GM10248 (cell line): ENCODE measurements around the gene CRKL.

Experiments used
- CTCF ChIA-PET: fragments of 300-600 bp; sonication (Branson Sonifier 250); formaldehyde crosslinking; extraction: SDS; loops from one replicate; lab custom pipeline; 2021; ENCODE audit warnings: antibody characterized with exemption; lab: Yijun Ruan, JAX
- POLR2A ChIA-PET: fragments of 350-650 bp; sonication (Branson Sonifier 250); formaldehyde crosslinking; extraction: SDS; loops from one replicate; lab custom pipeline; 2020; ENCODE audit warnings: antibody characterized with exemption; lab: Yijun Ruan, JAX
- DNase-seq: peaks from one replicate; pipeline ENCODE4 v3.0.0; 2012; ENCODE audit errors: extremely low spot score
- TF ChIP-seq, protein P1 (sequence below): IDR thresholded peaks from 2 replicates; pipeline ENCODE4 v1.5.1; 2012; ENCODE audit warnings: mild to moderate bottlenecking, low read depth; ENCODE audit errors: extremely low read depth, missing control alignments, control extremely low read depth

CRKL gene

DNA sequence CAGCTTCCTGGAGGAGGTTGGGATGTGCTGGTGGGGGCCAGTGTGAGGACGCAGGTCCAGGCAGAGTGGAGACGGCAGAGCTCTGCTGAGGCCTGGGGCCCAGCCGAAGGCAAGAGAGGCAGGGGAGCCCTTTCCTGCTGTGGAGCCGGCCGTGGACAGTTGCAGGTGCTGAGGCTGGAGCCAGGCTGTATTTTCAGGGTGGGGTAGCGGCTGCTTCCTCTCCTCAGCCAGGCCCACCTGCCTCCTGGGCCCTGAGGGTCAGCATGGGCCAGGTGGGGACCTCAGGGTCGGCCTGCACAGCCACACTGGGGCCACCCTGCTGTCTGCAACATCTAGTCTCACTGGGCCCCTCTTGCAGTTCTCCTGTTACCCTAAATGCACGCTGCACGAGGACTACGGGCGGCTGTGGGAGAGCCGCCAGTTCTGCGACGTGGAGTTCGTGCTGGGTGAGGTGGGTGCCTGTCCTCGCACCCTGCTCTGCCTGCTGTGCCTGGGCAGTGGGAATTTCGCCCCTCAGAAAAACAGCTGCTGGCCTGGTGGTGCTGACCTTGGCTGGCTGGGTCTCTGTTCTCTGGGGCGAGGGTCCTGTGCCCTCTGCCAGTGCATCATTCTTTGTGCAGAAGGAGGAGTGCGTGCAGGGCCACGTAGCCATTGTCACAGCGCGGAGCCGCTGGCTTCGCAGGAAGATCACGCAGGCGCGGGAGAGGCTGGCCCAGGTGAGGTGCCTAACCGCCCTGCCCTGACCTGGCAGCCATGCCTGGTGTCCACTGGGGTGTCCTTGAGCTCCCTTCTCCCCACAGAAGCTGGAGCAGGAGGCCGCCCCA, 76.3 kb downstream of the CRKL start:
- no peak for DNase-seq
- CTCF ChIA-PET = interaction anchor here (1.2 kb wide), 1 partner anchor 12 kb away, joined by 6 read pairs; the partner anchor contains the start of gene LZTR1
- TF ChIP-seq, protein P1, sequence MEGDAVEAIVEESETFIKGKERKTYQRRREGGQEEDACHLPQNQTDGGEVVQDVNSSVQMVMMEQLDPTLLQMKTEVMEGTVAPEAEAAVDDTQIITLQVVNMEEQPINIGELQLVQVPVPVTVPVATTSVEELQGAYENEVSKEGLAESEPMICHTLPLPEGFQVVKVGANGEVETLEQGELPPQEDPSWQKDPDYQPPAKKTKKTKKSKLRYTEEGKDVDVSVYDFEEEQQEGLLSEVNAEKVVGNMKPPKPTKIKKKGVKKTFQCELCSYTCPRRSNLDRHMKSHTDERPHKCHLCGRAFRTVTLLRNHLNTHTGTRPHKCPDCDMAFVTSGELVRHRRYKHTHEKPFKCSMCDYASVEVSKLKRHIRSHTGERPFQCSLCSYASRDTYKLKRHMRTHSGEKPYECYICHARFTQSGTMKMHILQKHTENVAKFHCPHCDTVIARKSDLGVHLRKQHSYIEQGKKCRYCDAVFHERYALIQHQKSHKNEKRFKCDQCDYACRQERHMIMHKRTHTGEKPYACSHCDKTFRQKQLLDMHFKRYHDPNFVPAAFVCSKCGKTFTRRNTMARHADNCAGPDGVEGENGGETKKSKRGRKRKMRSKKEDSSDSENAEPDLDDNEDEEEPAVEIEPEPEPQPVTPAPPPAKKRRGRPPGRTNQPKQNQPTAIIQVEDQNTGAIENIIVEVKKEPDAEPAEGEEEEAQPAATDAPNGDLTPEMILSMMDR = no peak
- POLR2A ChIA-PET = interaction anchor here (0.6 kb wide), 1 partner anchor 12 kb away, joined by 3 read pairs; the partner anchor contains the start of gene LZTR1

DNA sequence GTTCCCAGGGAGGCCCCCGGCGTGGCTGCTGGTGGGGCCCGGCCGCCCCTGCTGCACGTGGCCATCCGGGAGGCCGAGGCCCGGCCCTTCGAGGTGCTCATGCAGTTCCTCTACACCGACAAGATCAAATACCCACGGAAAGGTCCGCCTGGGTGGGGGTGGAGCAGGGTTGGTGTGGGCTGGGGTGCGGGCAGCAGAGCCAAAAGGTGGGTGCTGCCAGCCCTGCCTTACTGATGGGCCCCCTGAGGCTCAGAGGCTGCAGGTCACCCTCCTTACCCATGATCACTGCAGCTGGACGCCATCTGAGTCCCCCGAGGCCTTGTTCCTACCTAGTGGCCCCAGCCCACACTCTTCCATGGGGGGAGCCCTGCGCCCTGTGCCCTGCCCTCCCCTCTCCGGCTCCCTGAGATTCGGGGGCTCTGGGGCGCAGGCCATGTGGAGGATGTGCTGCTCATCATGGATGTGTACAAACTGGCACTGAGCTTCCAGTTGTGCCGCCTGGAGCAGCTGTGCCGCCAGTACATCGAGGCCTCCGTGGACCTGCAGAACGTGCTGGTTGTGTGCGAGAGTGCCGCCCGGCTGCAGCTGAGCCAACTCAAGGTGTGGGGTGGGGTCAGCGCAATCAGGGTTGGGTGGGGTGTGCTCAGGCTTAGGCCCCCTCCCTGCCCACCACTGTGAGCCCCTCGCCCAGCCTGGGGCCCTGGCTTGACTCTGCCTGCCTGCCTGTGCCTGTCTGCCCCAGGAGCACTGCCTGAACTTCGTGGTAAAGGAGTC, 77.1 kb downstream of the CRKL start:
- CTCF ChIA-PET = no interaction called here
- POLR2A ChIA-PET = no interaction called here

DNA sequence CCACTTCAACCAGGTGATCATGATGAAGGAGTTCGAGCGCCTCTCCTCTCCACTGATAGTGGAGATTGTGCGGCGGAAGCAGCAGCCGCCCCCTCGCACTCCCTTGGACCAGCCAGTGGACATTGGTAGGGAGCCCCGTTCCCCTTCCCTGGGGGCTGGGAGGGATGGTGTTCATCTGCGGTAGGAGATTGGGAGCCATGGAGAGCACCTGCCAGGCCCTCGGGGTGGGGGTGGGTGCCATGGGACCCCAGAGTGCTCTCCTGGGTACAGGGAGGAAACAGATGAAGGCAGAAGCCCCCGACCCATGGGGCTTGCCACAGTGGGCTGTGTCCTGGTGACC, 77.7 kb downstream of the CRKL start:
- ChIA-PET CTCF (no interaction called here), POLR2A (no interaction called here)
- TF ChIP-seq, protein P1 = no peak
- no peak for DNase-seq

More for the DNA sequence above, 77.1 kb downstream of the CRKL start:
- TF ChIP-seq, protein P1 = no peak
- DNase-seq = no peak

DNA sequence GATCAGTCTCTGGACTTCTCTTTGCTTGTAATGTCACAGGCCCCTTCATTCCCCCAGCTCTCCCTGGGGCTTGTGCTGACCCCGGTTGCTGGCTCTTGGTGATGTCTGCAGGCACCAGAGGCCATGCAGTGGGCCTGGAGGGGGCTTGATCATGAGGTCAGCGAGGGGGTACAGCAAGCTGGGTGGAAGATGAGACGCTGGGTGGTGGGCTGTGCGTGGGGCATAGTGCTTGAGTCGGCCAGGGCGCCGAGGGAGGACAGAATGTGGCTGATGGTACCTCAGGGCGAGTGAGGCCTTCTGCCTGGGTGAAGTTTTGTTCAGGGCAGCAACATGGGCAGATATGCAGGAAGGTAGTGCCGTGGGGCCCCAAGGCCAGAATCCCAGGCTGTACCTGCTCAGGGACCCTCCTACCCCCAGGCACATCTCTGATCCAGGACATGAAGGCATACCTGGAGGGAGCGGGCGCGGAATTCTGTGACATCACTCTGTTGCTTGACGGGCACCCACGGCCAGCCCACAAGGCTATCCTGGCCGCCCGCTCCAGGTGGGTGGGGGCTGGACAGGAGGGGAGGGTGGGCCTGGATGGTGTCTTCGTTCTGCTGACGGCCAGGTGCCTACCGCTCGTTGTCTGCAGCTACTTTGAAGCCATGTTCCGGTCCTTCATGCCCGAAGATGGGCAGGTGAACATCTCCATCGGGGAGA, 78.3 kb downstream of the CRKL start:
- ChIA-PET CTCF (no interaction called here), POLR2A (no interaction called here)
- DNase-seq = no peak
- TF ChIP-seq, protein P1 = no peak

DNA sequence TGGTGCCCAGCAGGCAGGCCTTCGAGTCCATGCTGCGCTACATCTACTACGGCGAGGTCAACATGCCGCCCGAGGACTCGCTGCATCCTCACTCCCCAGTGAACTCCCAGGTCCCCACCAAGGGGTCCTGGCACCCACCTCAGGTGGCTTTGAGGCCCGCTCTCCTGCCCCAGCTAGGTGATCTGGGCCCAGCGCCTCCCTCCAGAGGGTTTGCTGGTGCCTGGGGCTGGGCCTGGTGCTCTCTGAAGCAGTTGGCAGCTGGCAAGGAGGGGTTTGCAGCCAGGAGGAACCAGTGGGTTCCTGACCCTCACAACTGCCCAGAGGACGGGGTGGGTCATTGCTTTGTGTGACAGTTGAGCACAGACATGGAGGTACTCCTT, 78.8 kb downstream of the CRKL start:
- TF ChIP-seq, protein P1 = no peak
- ChIA-PET CTCF (interaction anchor here (0.7 kb wide), 1 partner anchor 14 kb away, joined by 3 read pairs; the partner anchor contains the start of gene LZTR1), POLR2A (no interaction called here)
- DNase-seq = no peak
